Measurements from ENCODE around the gene RGS7.
"Not testable (repeated sequence)": the region's sequence is repeated elsewhere in the genome, so short reads cannot be mapped to it uniquely, and the experiment has no call there.

Gene RGS7

GRCh38 chr1:241270016-241270415 lies 87.0 kb downstream of the RGS7 start:
- DNase-seq, result no peak

GRCh38 chr1:241269116-241269515 lies 87.9 kb downstream of the RGS7 start:
- no peak for DNase-seq

- no peak for DNase-seq
These were observed 90.9 kb downstream of the RGS7 start for GRCh38 chr1:241266121-241266520.

DNA sequence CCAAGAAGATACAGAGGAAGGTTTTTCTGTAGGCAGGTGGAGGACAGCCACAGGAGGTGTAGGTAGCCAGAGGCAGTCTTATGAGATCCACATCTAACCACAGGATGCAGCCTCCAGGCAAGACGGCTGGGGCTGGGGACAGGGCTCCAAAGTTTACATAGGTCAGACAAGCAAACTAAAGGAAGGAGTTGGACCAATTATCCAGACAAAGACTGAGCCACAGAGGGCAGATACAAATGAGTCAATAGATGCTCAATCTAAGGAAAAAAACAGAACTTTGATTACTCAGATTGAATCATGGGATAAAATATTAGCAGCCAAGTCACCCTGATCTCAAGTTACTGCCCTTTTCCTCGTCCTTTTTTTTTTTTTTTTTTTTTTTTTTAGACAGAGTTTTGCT lies 91.6 kb downstream of the RGS7 start:
- DNase-seq, result no peak

GRCh38 chr1:241263346-241263745 lies 93.7 kb downstream of the RGS7 start:
- no peak for DNase-seq

GRCh38 chr1:241253471-241253870 lies 103.5 kb downstream of the RGS7 start:
- DNase-seq, result no peak

DNA sequence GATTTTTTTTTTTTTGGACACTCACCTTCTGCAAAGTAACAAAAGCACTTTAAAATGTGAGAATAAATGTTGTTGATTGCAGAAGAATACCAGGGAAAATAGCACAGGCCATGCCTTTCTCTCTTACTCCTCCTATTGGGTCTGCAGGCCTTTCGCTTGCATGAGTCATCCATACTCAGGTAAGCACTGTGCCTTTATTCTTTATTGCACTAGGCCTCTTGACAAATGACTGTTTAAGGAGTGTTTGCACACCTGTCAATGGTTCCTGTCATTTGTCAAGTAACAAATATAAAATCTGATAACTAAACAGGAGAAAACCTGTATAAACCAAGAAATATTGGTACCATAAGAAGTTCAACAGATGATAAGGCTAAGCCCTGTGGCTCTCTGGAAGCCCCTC lies 106.5 kb downstream of the RGS7 start:
- no peak for DNase-seq

DNA sequence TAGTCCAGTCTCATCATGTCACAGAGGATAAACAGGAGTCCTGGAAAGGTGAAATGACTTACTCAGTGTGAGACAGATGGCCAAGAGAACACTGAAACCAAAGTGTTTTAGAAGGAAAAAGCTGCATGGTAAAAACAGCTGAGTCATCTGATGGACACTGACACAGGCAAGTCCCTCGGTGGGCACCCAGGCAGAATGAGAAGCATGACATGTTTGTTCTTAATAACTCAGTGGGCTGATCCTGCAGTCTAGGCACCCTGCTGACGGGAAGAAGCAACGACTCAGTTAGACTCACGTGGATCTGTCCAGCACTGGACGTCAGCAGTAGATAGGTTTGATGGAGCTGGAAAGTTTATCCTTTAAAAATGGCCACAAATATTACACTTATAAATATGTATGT lies 116.9 kb downstream of the RGS7 start:
- DNase-seq, result no peak

GRCh38 chr1:241237873-241238272 lies 119.1 kb downstream of the RGS7 start:
- no peak for DNase-seq

DNA sequence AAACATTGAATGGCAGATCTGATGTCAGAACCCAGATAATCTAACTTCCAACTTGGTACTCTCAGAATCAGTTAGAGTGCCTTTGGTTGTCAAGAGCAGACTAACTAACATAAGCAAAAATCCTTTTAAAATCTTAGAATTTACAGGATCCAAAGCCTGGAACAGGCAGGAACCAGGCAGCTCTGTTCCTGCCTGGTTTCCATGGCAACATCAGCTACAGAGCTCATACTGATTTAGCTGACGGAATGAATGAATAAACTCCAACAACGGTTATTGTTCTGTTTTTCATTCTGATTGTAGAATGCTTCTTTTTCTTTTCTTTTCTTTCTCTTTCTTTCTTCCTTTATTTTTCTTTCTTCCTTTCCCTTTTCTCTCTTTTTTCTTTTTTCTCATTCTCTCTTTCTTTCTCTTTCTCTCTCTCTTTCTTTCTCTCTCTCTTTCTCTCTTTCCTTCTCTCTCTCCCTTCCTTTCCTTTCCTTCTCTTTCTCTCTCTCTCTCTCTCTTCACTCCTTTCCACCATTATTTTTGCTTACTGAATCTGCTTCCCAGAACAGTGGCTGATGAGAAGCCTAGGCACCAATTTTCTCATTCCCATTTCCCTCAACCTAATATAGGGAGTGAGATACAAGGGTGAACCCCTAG lies 121.6 kb downstream of the RGS7 start:
- no peak for DNase-seq

GRCh38 chr1:241229711-241230110 lies 127.3 kb downstream of the RGS7 start:
- DNase-seq, result no peak

GRCh38 chr1:241229216-241229615 lies 127.8 kb downstream of the RGS7 start:
- DNase-seq, result no peak

- DNase-seq, result no peak
These were observed 128.7 kb downstream of the RGS7 start for GRCh38 chr1:241228339-241228738.

DNA sequence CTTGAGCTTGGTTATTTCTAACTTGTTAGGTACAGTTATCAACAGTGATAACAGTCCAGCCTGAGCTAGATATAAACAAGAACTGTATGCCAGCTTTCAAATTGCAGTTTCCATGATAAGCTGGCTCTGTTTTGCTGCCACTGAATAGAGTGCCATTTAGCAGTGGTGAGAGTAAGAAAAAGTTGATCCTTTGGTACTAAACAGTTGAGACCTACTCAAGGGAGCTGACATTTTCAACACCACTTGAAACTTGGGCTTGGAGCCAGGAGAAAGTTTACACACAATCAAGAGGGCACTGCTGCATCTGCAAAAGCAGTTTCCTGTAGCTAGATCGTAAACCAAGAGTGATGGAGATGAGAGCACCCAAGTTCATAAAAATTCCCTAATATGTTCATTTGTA lies 131.3 kb downstream of the RGS7 start:
- DNase-seq, result no peak

DNA sequence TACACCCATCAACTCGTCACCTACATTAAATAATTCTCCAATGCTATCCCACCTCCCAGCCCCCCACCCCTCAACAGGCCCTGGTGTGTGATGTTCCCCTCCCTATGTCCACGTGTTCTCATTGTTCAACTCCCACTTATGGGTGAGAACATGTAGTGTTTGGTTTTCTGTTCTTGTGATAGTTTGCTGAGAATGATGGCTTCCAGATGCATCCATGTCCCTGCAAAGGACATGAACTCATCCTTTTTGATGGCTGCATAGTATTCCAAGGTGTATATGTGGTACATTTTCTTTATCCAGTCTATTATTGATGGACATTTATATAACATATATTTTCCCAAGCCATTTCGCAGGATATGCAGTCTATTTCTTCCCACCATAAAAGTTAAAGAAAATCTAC lies 132.8 kb downstream of the RGS7 start:
- not testable (repeated sequence) for DNase-seq

GRCh38 chr1:241222813-241223212 lies 134.2 kb downstream of the RGS7 start:
- DNase-seq, result not testable (repeated sequence)

DNA sequence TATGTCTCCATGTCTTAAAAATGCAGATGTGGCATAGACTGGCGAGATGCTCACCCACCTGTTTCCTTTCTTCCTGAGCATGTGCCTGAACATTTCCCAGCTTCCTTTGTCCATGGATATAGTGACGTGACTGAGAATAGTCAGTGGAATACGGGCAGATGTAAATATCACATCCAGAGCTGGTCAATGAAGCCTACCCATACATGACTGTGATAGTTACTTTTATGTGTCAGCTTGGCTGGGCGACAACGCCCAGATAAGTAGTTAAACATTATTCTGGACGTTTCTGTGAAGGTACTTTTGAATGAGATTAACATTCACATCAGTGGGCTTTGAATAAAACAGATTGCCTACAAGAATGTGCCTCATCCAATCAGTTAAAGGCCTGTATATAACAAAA lies 135.7 kb downstream of the RGS7 start:
- no peak for DNase-seq

DNA sequence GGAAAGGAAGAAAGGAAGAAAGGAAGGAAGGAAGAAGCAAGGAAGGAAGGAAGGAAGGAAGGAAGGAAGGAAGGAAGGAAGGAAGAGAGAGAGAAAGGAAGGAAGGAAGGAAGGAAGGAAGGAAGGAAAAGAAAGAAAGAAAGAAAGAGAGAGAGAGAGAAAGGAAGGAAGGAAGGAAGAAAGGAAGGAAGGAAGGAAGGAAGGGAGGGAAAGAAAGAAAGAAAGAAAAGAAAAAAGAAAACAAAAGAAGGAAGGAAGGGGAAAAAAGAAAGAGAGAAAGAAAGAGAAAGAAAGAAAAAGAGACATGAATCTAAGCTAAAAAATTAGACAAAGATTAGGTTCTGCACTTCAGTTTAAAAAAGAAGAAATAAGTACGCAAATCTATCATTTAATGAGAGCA lies 136.1 kb downstream of the RGS7 start:
- DNase-seq, result not testable (repeated sequence)

GRCh38 chr1:241219449-241219848 lies 137.6 kb downstream of the RGS7 start:
- no peak for DNase-seq

- DNase-seq, result no peak
These were observed 139.5 kb downstream of the RGS7 start for GRCh38 chr1:241217516-241217915.

DNA sequence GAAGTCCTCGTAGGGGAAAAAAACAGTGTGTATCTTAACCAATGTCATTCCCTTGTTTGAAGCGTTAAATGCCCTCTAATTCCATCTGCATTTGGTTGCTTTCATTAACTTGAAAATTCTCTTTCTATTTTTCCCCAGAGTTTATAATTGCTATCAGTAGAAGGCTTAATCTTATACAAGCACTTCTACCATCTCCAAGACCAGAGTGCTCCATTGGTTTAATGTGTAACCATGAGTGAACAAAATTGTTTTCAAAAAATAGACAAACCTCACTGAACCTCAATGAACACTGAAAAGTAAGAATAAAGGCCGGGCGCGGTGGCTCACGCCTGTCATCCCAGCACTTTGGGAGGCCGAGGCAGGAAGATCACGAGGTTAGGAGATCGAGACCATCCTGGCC lies 141.3 kb downstream of the RGS7 start:
- DNase-seq, result no peak

GRCh38 chr1:241215203-241215602 lies 141.8 kb downstream of the RGS7 start:
- DNase-seq, result no peak

- DNase-seq, result no peak
These were observed 143.9 kb downstream of the RGS7 start for GRCh38 chr1:241213139-241213538.

- no peak for DNase-seq
These were observed 144.4 kb downstream of the RGS7 start for GRCh38 chr1:241212628-241213027.

DNA sequence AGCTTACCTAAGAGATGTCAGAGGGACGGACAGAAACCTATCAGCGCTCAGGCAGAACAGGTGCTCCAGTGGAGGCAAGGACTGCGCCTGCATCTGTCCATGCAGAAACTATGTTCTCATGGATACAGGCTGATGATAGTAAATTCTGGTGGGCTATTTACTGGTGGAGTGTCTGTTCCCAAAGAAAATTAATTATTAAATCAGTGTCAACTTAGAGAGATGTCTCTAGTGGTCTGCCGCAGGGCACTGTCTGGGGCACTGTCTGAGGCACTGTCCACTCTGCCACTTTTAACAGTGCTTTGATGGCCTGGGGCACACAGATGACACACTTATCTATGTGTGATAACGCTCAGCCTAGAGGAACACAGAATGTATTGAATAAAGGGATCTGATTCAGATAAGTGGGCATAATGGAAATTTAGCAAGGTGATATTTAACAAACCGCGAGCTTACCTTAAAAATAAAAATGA lies 148.1 kb downstream of the RGS7 start:
- no peak for DNase-seq

All from suppressor macrophage (primary cell).